Spinal cord (tissue), 10 donors: Measurements from ENCODE around the gene COG1. TPM values are rescaled to one million over a fixed set of nuclear protein-coding genes. Genes with fewer than 3 reads are reported as not detected.

Experiments
- DNase-seq, 6 donors: peaks; one replicate each; pipeline versions ENCODE4 v3.0.0 to v3.0.0-alpha.2; 2013 to 2015; ENCODE audit warnings: low spot score in 6 of 6, low read depth in 4 of 6
- H3K27ac ChIP-seq: one replicate; pipeline ENCODE4 v1.5.1; 2013; ENCODE audit warnings: low read depth, low read length, control low read depth
- H3K27me3 ChIP-seq: one replicate; pipeline ENCODE4 v1.6.1; 2013; ENCODE audit warnings: low read length; ENCODE audit not compliant: control insufficient read depth, insufficient read depth
- H3K36me3 ChIP-seq: one replicate; pipeline ENCODE4 v1.6.1; 2013; ENCODE audit warnings: low read length; ENCODE audit not compliant: control insufficient read depth, insufficient read depth
- H3K4me1 ChIP-seq: one replicate; pipeline ENCODE4 v1.6.1; 2013; ENCODE audit warnings: low read length; ENCODE audit not compliant: control insufficient read depth, insufficient read depth
- H3K4me3 ChIP-seq: one replicate; pipeline ENCODE4 v1.5.1; 2013; ENCODE audit warnings: low read depth, low read length, control low read depth
- H3K9me3 ChIP-seq: one replicate; pipeline ENCODE4 v1.6.1; 2013; ENCODE audit warnings: low read length; ENCODE audit not compliant: control insufficient read depth, insufficient read depth
- WGBS: methylation state at CpG from one replicate; pipeline ENCODE4 v1.1.5; 2013; ENCODE audit warnings: missing lambda C conversion rate; ENCODE audit not compliant: insufficient coverage; 5-methylcytosine and 5-hydroxymethylcytosine counted together
- polyA plus RNA-seq, 2 donors: library from polyadenylated mRNA; unstranded; fragments of 120-200 nt; gene quantifications; one replicate each; pipeline ENCODE4 v1.2.1, GENCODE V29; 2013; ENCODE audit not compliant: insufficient read length in 2 of 2
- total RNA-seq, 2 donors: library from RNA; depleted of rRNA in 1 of 2; stranded (reverse); fragments of 120-200 nt in 1 of 2; fragments of >200 nt in 1 of 2; gene quantifications; one replicate each; pipeline versions ENCODE4 v1.2.3 to v1.2.4, GENCODE V29; 2013 to 2014
- donor health status: healthy.

COG1 gene
- total and polyA plus RNA-seq, 4 donors = 18.7 to 64.7 (median 45.6) TPM

- no peak overlapping the region for H3K27ac ChIP-seq
- WGBS = 89% methylated on average over 6 of the region's 6 CpGs
- H3K36me3 ChIP-seq = peaks cover 3% of the 10 kb centered on the region
- no peaks in the 10 kb centered on the region for H3K9me3 ChIP-seq
- no peaks in the 10 kb centered on the region for H3K27me3 ChIP-seq
- no peak for DNase-seq
- peaks cover 30% of the 10 kb centered on the region for H3K4me1 ChIP-seq
- no peak overlapping the region for H3K4me3 ChIP-seq
These were observed 64.7 kb downstream of the COG1 start for GRCh38 chr17:73257516-73257915.

Other genes with a start within 250 kb of the COG1 start
- 10 to 100 TPM; 15.1 to 23.3 TPM for gene SLC39A11, start 100.4 kb upstream of the COG1 start, total RNA-seq
- 1 to 10 TPM; 4.6 to 7.8 TPM for gene SLC39A11, start 100.4 kb upstream of the COG1 start, polyA plus RNA-seq
- gene SSTR2, start 28.0 kb upstream of the COG1 start, total RNA-seq = 10 to 100 TPM; 13.6 to 43.2 TPM
- 10 to 100 TPM; 14.5 to 22.5 TPM for gene SSTR2, start 28.0 kb upstream of the COG1 start, polyA plus RNA-seq
- gene CPSF4L, start 68.8 kb downstream of the COG1 start, total RNA-seq = not detected
- under 1 TPM in 1 of 2 donors, not detected in 1; 0.29 TPM for gene CPSF4L, start 68.8 kb downstream of the COG1 start, polyA plus RNA-seq
- 10 to 100 TPM; 50.4 to 59.8 TPM for gene CDC42EP4, start 118.9 kb downstream of the COG1 start, total RNA-seq
- 100 to 1,000 TPM in 1 of 2 donors, 10 to 100 TPM in 1; 96.4 to 106 TPM for gene CDC42EP4, start 118.9 kb downstream of the COG1 start, polyA plus RNA-seq